ENCODE results near the gene MAN1C1. TPM values are rescaled to one million over a fixed set of nuclear protein-coding genes. Genes with fewer than 3 reads are reported as not detected.

The MAN1C1 gene
- total RNA-seq, 1 donor from 2014 or later = 0.79 TPM

GRCh38 chr1:25760122-25760719 is 143.6 kb downstream of the MAN1C1 start:
- no peak for DNase-seq (ENCODE audit: low read depth, low spot score)

DNA sequence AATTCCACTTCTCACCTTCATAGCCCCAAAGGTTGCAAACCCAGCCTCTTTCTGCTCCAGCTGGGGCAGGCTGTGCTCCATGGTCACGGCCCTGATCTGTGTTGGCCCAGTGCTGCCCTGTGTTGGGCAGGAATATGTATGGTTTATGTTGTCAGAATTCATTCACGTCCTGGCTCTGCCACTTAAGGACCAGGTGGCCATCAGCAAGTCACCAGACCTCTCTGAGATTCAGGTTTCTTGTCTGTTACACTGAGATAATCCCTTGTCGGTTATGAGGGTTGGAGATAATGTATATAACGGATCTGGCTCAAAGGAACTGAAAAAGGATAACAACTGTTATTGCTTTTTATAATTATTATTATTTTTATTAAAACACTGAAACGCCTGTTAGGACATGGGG is 144.3 kb downstream of the MAN1C1 start:
- DNase-seq (ENCODE audit: low read depth, low spot score) = no peak

DNA sequence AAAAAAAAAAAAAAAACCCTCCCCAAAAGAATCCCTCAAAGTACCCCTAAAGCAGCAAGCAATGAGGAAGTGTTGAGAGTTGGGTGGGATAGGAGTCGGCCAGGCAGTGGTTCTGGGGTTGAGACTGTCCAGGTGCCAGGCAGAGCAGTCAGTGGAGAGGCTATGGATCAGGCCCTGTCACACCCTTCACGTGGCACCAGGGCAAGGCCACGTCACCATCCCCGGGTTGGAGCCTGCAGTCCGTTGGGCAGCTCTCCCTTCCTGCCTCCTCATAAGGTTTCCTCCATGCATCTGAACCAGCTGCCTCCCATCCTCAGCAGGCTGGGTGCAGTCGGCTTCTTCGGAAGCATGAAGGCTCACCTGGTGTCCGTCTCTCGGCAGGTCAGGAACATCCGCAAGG is 146.9 kb downstream of the MAN1C1 start:
- no peak for DNase-seq (ENCODE audit: low read depth, low spot score)

DNA sequence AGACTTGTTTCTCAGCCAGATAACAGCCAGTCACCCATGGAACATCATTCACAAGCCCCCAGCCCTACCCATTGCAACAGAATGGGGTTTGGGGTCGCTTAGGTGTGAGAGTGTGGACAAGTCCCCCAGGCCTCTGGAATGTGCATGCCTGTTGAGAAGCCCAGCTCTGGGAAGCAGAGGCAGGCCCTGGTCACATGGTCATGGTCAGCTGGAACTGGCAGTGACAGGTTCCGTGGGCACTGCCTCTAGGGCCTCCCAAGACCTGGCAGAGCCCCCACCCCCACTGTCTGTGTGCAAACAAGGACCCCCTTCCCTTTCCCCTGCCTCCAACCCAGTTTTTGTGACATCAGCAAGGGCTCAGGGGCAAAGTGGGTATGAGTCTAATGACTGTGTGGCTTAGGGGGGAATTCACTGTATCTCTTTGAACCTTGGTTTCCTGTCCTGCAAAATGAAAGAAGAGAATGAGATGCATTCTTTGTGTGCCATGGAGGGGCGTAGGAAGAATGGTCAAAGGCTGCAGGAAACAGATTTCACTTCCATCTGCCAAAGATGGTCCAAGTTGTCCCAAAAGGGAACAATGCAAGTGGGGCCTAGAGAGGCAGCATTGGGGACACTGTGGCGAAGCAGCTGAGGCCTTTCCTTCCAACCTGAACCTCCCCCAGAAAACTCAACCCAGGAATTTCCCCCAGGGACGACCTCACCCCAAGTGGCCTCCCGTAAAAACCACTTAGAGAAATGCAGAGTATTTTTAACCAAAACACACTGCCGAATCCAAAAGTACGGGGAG is 148.7 kb downstream of the MAN1C1 start:
- DNase-seq (ENCODE audit: low read depth, low spot score) = no peak

GRCh38 chr1:25765923-25766589 is 149.5 kb downstream of the MAN1C1 start:
- DNase-seq (ENCODE audit: low read depth, low spot score) = no peak

- no peak for DNase-seq (ENCODE audit: low read depth, low spot score)
Measured at GRCh38 chr1:25766721-25767436, 150.3 kb downstream of the MAN1C1 start.

DNA sequence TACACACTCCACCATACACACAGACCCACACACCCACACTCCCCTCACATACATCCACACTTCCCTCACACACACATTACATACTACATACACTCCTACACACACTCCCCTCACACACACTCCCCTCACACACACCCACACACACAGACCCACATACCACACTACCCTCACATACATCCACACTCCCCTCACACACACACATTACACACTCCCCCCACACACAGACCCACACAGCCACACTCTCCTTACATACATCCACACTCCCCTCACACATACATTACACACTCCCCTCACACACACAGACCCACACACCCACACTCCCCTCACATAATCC is 150.8 kb downstream of the MAN1C1 start:
- no peak for DNase-seq (ENCODE audit: low read depth, low spot score)

GRCh38 chr1:25768999-25769398 is 152.4 kb downstream of the MAN1C1 start:
- no peak for DNase-seq (ENCODE audit: low read depth, low spot score)

DNA sequence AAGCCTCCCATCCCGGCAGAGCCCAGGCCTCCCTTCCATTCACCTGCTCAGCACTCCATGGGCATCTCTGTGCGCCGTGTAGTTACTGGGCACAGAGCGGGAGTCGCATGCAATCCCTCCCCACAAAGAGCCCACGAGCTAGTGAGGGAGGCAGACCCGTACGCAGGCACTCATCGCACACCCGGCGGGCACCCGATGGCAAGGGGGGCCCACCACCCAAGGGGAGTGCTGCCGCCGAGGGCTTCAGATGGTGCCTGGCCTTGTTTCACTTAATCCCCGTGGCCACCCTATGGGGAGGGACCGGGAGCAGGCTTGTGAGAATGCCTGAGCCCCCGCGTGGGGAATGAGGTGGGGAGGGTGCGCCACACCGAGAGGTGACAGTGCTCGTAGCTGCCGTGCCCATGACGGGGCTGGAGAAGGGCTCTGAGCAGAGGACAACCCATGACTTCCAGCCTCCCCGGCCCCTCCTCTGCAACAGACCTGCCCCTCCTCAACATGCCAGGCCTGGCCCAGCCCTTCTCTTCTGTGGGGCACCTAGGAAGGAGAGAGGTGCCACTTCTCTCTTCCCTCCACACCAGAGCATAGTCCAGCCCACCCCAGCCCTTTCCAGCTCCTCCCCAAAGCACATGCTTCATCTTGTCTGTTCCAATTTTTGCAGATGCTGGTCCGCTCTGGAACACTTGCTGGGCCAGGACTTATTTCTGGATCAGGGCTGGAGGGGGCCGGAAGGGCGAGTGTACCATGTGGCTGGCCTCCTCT is 153.2 kb downstream of the MAN1C1 start:
- no peak for DNase-seq (ENCODE audit: low read depth, low spot score)

DNA sequence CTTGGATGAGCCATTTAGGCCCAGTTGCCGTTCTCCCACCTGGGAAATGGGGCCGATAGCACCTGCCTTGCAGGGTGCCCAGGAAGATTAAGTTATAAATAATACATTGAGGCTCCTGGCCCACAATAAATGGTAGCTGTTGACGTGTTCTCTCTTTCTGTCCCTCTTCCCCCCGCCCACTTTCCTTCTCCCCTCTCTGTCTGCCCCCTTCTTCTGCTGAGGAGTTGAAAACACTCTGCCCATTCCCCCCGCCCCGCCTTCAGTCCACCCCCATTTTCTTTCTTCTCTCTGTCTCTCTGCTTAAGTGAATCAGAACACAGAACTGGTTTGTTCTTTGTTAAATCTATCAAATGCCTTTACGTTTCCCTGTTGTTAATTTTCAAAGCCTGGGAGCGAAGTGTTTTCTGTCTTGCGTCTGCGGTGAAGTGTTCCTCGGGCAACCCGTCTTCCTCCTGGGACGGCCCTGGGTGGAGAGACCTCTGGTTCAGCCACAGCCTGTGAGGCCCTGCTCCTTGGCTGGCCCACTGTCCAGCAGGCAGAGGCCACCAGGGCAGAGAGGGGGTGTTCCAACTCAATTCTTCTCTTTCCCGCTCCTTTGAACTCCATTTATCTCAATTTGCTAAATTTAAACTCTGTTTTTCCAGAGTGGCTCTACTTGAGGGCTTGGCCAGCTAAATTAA is 154.1 kb downstream of the MAN1C1 start:
- no peak for DNase-seq (ENCODE audit: low read depth, low spot score)

- DNase-seq (ENCODE audit: low read depth, low spot score) = no peak
Measured at GRCh38 chr1:25771221-25772114, 154.9 kb downstream of the MAN1C1 start.

- DNase-seq (ENCODE audit: low read depth, low spot score) = no peak
Measured at GRCh38 chr1:25772164-25772563, 155.6 kb downstream of the MAN1C1 start.

DNA sequence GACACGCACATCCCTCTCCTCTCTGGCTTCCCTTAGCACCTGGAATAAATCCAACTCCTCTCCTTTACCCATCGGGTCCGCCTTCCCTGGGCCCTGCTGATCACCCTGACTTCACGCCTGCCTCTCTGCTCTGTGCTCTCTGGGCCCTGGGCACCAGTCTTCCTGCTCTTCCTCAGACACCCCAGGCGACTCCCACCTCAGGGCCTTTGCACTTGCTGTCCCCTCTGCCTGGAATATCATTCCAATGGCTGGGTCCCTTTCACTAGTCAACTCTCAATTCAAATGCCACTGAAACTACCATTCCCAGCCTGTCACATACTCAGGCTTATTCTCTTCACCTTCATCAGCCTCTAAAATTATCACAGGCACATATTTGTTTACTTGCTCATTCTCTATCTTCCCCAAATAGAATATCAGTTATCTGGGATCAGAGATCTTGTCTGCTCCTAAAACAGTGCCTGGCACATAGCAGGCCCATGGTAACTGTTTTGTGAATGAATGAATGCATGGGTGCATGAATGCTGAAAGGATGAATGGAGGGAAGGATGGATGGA is 156.2 kb downstream of the MAN1C1 start:
- no peak for DNase-seq (ENCODE audit: low read depth, low spot score)

DNA sequence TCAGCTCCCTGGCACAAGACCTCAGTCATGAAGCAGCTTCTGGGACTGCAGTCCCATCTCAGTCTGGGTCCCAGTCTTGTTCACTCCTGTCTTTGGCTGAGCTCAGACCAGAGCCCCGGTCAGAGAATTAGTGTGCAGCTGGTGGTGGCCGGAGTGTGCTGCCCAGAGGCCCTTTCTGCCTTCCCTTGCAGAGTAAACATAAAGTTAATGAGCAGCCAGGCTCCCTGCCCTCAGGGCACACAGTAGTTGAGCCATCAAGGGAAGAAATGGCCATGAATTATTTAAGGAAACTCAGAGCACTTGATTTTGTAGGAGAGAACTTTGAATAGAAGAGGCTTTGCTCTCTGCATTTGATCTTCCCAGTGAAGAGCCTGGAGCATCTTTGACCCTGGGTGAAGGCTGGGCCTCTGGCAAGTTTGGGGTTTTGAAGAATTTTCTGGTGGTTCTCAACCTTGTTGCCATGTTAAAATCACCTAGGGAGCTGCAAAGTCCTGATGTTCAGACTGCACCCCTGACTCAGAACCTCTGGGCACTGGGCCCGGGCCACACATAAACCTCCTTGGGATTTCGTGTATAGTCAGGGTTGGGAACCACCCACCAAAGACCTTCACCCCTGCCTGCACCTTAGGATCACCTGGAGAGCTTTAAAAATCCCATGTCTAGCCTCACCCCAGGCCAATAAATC is 157.0 kb downstream of the MAN1C1 start:
- no peak for DNase-seq (ENCODE audit: low read depth, low spot score)

- no peak for DNase-seq (ENCODE audit: low read depth, low spot score)
Measured at GRCh38 chr1:25774206-25774803, 157.7 kb downstream of the MAN1C1 start.

DNA sequence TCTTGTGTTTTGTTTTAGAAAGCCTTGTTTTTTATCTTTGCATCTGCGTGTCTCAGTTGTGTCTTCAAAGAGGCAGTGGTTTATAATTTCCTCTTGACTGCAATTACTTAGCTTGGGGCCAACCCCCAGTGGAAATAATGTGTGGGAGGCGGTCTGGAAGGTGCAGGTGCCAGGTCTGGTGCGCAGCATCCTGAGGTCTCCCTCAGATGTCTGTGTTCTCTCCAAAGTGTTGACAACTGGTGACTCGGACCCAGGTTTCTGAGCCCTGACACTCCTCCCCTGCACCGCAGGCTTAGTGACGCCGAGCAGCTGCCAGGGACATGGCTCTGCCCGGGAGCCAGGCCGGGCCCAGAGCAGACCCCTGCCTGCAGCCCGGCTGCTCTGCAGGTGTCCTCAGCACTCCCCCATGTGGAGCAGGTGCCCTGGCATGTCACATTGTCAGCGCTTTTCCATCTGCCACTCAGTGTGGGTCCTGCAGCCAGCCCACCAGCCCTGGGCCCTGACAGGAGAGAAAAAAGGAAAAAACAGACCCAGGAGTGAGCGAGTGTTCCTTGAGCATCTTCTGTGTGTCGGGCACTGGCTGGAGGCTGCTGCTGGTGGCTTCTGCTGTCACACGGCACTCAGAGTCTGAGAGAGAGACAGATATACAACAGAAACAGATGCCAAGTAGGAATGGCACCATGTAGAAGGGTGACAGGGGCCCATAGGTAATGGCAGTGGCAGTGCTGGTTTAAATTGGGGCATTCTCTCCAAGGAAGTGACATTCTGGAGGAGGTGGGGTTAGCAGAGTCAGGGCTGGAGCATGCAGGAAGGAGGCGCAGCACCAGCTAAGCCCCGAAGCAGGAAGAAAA is 158.6 kb downstream of the MAN1C1 start:
- DNase-seq (ENCODE audit: low read depth, low spot score) = no peak

- DNase-seq (ENCODE audit: low read depth, low spot score) = no peak
Measured at GRCh38 chr1:25779388-25779787, 162.8 kb downstream of the MAN1C1 start.

DNA sequence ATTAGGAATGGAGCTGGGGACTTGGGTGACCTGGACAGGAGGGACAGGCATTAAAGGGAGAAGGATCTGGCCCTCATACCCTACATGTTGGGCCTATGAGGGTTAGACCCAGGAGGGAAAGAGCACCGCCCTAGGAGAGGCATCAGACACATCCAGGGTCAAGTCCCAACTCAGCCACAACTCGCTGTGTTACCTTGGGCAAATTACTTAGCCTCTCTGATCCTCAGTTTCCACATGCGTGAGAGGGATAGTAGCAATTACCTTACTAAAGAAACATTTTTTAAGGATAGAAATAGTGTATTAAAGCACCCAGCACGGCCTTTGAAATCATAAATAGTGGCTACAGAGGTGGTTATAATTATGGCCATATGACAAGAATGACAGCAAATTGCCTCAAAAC is 163.3 kb downstream of the MAN1C1 start:
- no peak for DNase-seq (ENCODE audit: low read depth, low spot score)
